LNCaP clone FGC (cell line): ENCODE data around the gene PRODH2.

ENCODE experiments used
- DNase-seq: peaks from one replicate; pipeline ENCODE4 v3.0.0-alpha.2; 2011; ENCODE audit warnings: low read depth
- H3K4me3 ChIP-seq: 2 replicates; pipeline ENCODE4 v1.5.1; 2011; ENCODE audit warnings: mild to moderate bottlenecking, low read depth, low read length, control low read depth
- TF ChIP-seq, protein P1 (sequence below): IDR thresholded peaks from 2 replicates; pipeline ENCODE4 v1.5.1; 2012; ENCODE audit warnings: mild to moderate bottlenecking; ENCODE audit not compliant: control insufficient read depth, insufficient read depth; ENCODE audit errors: extremely low read depth

Gene PRODH2

DNA sequence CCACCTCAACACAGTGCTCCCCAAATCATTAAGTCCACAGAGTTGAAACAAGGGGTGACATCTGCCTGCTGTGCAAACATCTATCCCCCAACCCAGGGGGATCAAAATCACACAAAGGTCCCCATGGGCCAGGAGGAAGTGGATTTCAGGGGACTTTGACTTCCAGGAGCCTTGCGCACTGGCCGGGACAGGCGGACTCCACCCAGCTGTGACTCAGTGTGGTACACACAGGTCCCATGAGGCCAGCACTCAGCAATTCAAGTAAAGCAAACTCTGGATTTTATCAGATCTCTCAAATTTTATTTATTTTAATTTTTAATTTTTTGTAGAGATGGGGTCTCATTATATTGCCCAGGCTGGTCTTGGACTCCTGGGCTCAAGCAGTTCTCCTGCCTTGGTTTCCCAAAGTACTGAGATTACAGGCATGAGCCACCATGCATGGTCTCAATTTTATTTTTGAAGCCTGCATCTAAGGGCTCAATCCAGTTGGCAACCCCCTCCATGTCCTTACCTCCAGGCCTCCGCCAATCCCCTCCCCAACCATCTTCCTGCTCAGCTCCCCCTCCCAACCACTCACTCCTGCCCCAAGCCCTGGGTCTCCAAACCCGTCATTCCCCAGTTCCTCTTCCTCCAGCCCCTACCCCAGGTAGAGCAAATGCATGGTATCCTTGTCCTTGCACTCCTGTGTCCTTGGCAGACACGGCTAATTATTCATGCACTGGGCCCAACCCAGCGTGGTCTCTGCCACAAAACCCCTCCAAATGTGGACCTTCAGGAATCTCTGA lies 19.1 kb downstream of the PRODH2 start:
- DNase-seq, result no peak
- TF ChIP-seq, protein P1, sequence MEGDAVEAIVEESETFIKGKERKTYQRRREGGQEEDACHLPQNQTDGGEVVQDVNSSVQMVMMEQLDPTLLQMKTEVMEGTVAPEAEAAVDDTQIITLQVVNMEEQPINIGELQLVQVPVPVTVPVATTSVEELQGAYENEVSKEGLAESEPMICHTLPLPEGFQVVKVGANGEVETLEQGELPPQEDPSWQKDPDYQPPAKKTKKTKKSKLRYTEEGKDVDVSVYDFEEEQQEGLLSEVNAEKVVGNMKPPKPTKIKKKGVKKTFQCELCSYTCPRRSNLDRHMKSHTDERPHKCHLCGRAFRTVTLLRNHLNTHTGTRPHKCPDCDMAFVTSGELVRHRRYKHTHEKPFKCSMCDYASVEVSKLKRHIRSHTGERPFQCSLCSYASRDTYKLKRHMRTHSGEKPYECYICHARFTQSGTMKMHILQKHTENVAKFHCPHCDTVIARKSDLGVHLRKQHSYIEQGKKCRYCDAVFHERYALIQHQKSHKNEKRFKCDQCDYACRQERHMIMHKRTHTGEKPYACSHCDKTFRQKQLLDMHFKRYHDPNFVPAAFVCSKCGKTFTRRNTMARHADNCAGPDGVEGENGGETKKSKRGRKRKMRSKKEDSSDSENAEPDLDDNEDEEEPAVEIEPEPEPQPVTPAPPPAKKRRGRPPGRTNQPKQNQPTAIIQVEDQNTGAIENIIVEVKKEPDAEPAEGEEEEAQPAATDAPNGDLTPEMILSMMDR, result no peak
- no peak overlapping the region for H3K4me3 ChIP-seq

DNA sequence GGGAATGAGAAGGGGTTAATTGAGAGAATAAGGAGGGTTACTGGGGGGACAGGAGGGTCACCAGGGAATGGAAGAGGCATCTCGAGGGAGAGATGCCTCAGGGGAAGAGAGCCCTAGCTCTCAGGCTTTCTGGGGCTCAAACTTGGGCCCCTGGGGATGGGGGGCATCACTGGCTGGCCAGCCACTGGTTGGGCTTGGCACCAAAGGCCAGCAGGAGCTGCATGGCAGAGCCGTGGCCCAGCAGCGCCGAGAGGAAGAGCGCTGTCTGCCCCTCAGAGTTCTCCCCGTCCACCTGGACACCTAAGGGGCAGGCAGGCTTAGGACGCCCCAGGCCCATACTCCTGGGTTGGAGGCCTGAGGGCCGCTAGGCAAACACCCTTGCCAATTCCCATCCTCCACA lies 19.8 kb downstream of the PRODH2 start:
- TF ChIP-seq, protein P1, result no peak
- no peak overlapping the region for H3K4me3 ChIP-seq
- DNase-seq, result no peak

DNA sequence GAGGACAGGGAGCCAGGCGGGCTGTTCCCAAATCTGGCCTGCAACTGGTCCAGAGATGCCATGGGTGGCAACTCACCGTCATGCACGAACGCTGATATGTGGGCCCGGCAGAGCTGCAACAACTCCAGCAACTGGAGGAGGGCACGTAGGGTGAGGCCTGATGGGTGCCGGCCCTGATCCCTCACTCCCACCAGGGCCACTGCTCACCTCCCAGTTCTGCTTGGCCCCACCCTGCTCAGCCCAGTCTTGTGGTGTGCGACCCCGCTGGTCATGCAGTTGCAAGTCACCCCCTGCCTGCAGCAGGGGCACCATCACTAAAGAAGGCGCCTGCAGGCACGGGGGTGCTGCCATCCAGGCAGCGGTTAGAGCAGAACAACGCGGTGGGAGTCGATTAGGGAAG lies 20.3 kb downstream of the PRODH2 start:
- TF ChIP-seq, protein P1, result no peak
- no peak for DNase-seq
- H3K4me3 ChIP-seq, result no peak overlapping the region

DNA sequence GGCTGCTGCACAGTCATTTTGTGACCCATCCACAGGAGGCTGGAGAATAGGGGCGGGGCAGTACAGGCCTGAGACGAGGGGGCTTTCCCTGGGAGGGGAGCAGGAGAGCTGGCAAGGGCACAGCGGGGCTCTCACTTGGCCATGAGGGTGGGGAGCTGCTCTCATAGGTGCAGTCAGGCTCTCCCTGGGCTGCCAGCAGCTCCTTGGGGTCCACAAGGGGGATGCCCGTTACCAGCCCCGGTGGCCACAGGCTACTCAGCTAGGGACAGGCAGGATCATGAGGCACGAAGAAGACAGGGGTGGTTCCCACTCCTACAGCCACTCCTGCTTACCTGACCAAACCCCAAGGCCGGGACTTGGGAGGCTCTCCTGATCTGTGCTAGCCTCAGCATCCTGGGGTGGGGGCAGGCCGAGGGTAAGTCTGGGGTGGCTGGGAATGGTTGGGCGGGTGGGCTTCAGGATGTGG lies 20.8 kb downstream of the PRODH2 start:
- TF ChIP-seq, protein P1, result no peak
- H3K4me3 ChIP-seq, result no peak overlapping the region
- no peak for DNase-seq

DNA sequence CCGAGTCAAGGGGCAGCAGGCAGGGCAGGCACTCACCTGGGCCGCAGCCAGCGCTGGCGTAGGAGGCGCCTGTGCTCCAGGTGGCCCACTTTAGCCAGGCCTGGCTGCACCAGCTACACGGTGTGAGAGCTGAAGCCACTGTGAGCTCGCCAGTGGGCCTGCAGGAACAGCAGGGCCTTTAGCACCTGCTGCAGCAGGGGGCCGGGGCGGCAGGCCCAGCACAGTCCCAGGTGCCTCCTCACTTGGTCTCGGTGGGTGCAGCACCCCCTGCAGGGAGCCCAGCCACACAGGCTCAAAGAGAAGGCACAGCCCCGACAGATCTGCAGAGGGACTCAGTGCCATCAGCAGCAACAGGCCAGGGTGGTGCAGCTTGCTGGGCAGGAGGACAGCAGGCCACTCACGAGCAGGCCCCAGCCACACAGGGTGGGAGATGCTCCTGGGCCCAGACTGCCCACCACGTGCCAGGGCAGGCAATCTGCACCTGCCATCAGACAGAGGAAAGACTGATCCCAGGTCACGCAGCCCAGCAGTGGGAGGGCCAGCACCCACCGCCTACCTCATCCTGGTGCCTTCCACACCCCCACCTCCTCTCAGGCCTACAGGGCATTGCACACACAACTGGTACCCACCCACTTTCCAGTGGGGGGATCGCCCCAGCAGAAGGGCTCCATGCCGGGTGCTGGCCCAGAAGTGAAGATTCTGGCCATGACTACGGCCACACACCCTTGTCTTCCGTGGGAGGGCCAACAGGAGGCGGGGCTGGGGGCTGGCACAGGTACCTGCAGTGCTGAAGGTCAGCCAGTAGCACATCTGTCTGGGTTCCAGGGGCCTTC lies 21.4 kb downstream of the PRODH2 start:
- no peak overlapping the region for H3K4me3 ChIP-seq
- TF ChIP-seq, protein P1, result no peak
- DNase-seq, result no peak

DNA sequence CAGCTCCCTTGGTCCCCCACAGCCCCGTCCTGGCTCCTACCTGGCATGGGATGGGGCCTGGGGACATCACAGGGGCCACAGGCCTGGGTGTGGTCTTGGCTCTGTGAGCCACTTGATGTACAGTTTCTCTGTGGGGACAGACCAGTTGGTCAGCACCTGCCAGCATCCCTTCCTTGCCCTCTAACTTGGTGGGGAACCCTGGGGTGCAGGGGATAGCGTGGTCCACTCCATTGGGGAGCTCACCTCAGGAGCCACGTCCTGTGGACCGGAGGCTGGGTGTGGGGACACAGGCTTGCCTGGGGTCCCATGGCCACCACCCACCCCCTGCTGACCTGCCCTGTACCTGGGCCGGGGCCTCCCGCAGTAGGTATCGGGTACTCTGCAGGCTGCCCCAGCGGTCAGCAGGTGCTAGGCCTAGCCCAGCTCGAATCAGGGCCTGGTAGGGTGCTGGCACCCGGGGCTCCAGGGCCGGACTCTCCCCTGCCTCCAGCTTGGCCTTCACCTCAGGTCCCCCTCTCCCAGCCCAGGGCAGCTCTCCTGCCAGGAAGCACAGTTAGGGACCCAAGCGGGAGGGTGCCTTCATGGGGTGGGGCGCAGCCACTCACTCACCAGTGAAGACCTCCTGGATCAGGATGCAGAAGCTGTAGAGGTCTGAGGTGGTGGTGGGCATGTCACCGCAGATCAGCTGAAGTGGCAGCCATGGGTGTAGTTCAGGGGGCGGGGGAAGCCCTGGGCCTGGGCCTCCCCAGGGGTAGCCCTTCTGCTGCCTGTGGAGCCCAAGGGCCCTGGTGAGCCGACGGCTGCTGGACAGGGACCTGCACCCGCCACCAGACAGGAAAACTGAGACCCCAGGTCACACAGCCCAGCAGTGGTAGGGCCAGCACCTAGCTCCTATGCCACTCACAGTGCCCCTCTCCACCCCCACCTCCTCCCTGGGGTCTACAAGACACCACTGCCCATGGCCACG lies 22.4 kb downstream of the PRODH2 start:
- TF ChIP-seq, protein P1, result no peak
- no peak for DNase-seq
- H3K4me3 ChIP-seq, result no peak overlapping the region
